ENCODE data around the gene BTBD17.

GRCh38 chr17:74372426-74372825, 10.8 kb upstream of the BTBD17 start:
- TF ChIP-seq POLR2A (IDR thresholded peaks at IDR 0.05) (no peak), CTCF (IDR thresholded peaks at IDR 0.05) (no peak)

All from thyroid gland (tissue), 4 donors.